Dendritic cell treated with granulocyte-macrophage colony-stimulating factor and Interleukin-4, amounts not matched to agents 40 ng/mL and 50 ng/mL, for 4 days (primary cell): ENCODE measurements around the gene RSAD1.

Experiments used
- H3K27ac Mint-ChIP-seq: one replicate; pipeline ENCODE4 v1.8.0; 2022; ENCODE audit warnings: mild to moderate bottlenecking, mixed read lengths
- H3K27me3 Mint-ChIP-seq: one replicate; pipeline ENCODE4 v1.8.0; 2022; ENCODE audit warnings: mild to moderate bottlenecking, mixed read lengths
- H3K36me3 Mint-ChIP-seq: one replicate; pipeline ENCODE4 v1.8.0; 2022; ENCODE audit warnings: low read depth, mixed read lengths
- H3K4me1 Mint-ChIP-seq: one replicate; pipeline ENCODE4 v1.8.0; 2022; ENCODE audit warnings: low read depth, mixed read lengths
- H3K4me3 Mint-ChIP-seq: one replicate; pipeline ENCODE4 v1.8.0; 2022; ENCODE audit warnings: mild to moderate bottlenecking, moderate library complexity, mixed read lengths
- H3K9me3 Mint-ChIP-seq: one replicate; pipeline ENCODE4 v1.8.0; 2022; ENCODE audit warnings: mixed read lengths
- intact Hi-C: fragments of 100-400 bp; cut with micrococcal nuclease; formaldehyde crosslinking; loops from one replicate; pipeline ENCODE4 v1.15.0; 2022

RSAD1 gene

DNA sequence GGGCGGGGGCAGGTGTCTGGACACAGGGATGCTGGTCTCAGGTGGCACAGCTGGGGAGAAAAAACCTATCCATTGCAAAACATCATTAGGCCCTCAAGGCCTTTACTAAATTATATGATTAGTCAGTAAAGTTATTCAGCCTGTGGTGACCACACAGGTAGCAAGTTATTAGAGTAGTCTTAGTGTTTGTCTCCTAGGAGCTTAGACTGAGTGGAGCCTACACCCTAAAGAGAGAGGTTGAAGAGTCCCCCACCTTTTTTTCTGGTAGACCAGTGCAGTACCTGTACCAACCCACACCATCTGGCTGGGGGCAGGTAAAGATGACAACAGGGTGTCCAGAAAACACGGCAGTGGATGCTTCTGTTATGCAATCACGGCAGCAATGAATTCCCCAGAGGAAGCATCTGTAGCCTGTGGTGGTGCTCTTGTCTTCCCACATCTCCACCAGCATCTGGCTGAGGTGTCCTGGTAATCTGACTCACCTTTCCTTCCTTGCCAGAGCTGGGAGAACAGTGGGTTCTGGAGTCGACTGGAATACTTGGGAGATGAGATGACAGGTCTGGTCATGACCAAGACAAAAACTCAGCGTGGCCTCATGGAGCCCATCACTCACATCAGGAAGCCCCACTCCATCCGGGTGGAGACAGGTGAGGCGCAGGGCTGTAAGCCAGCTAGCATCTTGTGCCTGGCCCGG, 40.6 kb downstream of the RSAD1 start:
- intact Hi-C loops, result no loop called here
- Mint-ChIP-seq H3K27me3 (peaks cover 3% of the 10 kb centered on the region), H3K36me3 (no peaks in the 10 kb centered on the region), H3K4me1 (peaks cover 5% of the 10 kb centered on the region), H3K9me3 (no peaks in the 10 kb centered on the region), H3K27ac (no peak overlapping the region), H3K4me3 (no peak overlapping the region)

DNA sequence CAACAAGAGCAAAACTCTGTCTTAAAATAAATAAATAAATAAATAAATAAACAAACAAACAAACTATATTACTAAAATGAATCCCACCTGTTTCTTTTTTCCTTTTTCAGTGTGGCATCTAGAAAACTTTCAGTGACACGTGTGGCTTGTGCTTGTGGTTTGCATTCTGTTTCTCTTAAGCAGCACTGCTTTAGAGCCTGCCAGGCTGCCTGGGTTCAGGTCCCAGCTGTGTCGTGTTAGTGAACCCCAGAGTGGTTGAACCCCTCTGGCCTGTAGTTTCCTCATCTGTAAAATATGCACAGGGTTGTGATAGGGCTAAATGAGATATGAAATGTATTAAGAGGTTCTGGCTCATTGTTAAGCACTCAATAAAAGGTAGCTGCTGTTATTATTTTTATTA, 41.8 kb downstream of the RSAD1 start:
- H3K36me3 Mint-ChIP-seq, result no peaks in the 10 kb centered on the region
- peaks cover 3% of the 10 kb centered on the region for H3K27me3 Mint-ChIP-seq
- H3K4me1 Mint-ChIP-seq, result no peaks in the 10 kb centered on the region
- intact Hi-C loops, result no loop called here
- H3K27ac Mint-ChIP-seq, result no peak overlapping the region
- no peaks in the 10 kb centered on the region for H3K9me3 Mint-ChIP-seq
- no peak overlapping the region for H3K4me3 Mint-ChIP-seq

DNA sequence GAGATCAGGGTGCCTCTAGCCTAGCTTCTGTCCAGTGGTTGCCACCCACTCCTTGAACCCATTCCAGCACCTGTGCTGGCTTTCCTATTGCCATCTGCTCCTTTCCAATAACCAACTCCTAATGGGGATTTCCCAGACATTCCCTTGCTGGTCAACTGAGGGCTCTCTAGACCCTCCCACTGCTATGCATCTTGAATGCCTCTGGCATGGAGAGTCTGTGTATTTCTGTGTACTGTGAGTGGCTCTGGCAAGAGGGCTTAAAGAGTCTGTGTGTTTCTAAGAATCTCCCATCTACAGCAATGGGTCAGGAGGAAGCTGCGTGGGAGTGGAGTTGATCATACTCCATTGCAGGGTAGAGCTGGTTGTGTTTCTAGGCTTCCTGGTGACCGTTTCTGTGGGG, 42.9 kb downstream of the RSAD1 start:
- H3K27me3 Mint-ChIP-seq, result peaks cover 3% of the 10 kb centered on the region
- no peak overlapping the region for H3K4me3 Mint-ChIP-seq
- no peaks in the 10 kb centered on the region for H3K36me3 Mint-ChIP-seq
- H3K27ac Mint-ChIP-seq, result no peak overlapping the region
- H3K4me1 Mint-ChIP-seq, result no peaks in the 10 kb centered on the region
- H3K9me3 Mint-ChIP-seq, result no peaks in the 10 kb centered on the region
- intact Hi-C loops, result no loop called here

DNA sequence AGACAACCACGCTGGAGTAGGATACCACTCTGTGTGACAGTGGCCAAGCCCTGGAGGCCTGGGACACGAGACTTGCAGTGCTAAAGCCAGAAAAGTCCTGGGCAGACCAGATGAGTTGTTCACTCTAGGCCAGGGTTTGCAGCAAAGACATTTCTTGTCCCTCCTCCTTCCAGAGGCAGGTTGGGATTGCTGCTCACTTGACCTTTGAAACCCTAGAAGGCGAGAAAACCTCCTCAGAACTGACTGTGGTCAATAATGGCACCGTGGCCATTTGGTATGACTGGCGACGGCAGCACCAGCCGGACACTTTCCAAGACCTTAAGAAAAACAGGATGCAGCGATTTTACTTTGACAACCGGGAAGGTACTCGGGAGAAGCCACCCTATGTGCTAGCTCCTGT, 44.1 kb downstream of the RSAD1 start:
- no peak overlapping the region for H3K4me3 Mint-ChIP-seq
- intact Hi-C loops, result no loop called here

DNA sequence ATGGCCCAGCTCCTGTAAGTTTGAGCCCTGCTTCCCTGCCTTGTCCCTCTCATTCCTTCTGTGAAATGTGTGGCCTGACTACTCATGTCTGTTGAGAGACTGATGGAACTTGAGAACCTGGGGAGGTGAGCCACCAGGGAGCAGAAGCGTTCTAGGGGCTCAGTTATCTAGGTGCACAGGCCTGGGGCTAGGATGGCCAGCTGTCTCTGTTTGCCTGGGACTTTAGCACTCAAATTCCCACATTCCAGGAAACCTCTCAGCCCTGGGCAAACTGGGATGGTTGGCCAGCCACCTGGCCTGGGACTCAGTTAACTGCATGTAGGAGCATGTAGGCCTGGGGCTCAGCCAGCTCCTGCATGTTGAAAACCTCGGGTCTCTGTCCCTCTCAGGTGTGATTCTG, 44.5 kb downstream of the RSAD1 start:
- Mint-ChIP-seq H3K9me3 (no peaks in the 10 kb centered on the region), H3K36me3 (no peaks in the 10 kb centered on the region), H3K27me3 (peaks cover 2% of the 10 kb centered on the region), H3K4me3 (no peak overlapping the region), H3K4me1 (no peaks in the 10 kb centered on the region), H3K27ac (no peak overlapping the region)
- intact Hi-C loops, result no loop called here

More for the DNA sequence above, 44.1 kb downstream of the RSAD1 start:
- Mint-ChIP-seq H3K27me3 (peaks cover 2% of the 10 kb centered on the region), H3K4me1 (no peaks in the 10 kb centered on the region), H3K36me3 (no peaks in the 10 kb centered on the region), H3K27ac (no peak overlapping the region), H3K9me3 (no peaks in the 10 kb centered on the region)

DNA sequence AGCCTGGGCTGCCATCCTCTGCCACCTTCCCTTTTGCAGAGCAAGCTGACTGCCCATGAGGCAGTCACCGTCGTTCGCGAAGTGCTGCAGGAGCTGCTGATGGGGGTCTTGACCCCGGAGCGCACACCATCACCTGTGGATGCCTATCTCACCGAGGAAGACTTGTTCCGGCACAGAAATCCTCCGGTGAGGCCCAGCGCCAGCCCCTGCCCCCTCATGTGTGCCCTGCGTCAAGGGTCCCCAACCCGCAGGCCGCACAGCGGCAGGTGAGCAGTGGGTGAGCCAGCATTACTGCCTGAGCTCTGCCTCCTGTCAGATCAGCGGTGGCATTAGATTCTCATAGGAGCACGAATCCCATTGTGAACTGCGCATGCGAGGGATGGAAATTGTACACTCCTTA, 46.2 kb downstream of the RSAD1 start:
- Mint-ChIP-seq H3K27me3 (peaks cover 12% of the 10 kb centered on the region), H3K27ac (no peak overlapping the region), H3K4me1 (no peaks in the 10 kb centered on the region), H3K4me3 (no peak overlapping the region), H3K36me3 (no peaks in the 10 kb centered on the region), H3K9me3 (no peaks in the 10 kb centered on the region)
- intact Hi-C loops, result no loop called here

DNA sequence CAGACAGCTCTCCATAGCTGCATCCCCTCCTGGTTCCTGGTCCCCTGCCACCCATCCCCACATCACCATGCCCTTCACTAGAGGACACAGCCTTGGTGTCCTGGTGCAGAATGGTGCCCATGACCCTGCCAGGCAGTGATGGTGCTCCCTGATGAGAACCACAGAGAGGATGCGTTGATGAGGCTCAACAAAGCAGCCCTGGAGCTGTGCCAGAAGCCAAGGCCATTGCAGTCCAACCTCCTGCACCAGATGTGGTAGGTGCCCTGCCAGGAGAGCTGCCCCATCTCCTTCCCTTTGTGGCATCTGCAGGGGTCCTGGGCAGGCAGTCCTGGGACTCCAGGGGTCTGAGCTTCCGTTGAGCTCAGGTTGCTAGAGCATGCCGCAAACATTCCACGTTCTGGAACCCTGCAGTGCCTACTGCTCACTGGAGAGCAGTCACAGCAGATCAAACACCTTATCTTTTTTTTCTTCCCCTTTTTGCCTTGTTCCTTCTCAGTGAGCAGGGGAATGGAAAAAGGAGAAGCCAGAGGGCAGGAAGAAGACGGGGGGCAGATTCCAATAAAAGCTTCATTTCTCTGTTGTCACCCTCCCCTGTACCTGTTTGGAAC, 48.6 kb downstream of the RSAD1 start:
- no peak overlapping the region for H3K27ac Mint-ChIP-seq
- no peaks in the 10 kb centered on the region for H3K36me3 Mint-ChIP-seq
- peaks cover 26% of the 10 kb centered on the region for H3K27me3 Mint-ChIP-seq
- H3K9me3 Mint-ChIP-seq, result no peaks in the 10 kb centered on the region
- intact Hi-C loops, result no loop called here
- no peak overlapping the region for H3K4me3 Mint-ChIP-seq
- H3K4me1 Mint-ChIP-seq, result peaks cover 18% of the 10 kb centered on the region

DNA sequence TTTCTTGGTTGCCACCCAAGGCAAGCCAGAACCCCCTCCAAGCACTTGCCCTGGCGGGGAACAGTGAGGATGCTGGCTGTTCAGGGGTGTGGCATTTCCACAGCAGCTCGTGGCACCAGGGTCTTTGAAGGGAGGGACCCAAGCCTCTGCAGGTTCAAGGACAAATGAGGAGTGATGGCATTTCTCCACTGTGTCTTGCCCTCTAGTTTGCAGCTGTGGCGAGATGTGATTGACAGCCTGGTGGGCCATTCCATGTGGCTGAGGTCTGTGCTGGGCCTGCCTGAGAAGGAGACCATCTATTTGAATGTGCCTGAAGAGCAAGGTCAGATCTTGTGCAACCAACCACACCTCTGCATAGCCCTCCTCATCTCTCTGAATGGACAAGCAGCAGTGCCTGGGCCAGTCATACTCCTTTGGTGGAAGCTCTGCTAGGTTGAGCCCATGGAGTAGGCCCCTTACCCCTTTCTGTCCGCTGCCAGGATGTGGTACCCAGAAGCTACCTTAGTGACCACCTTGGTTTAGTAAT, 49.4 kb downstream of the RSAD1 start:
- intact Hi-C loops, result no loop called here
- H3K36me3 Mint-ChIP-seq, result no peaks in the 10 kb centered on the region
- H3K27me3 Mint-ChIP-seq, result peaks cover 34% of the 10 kb centered on the region
- no peak overlapping the region for H3K27ac Mint-ChIP-seq
- H3K4me1 Mint-ChIP-seq, result peaks cover 24% of the 10 kb centered on the region
- H3K4me3 Mint-ChIP-seq, result no peak overlapping the region
- no peaks in the 10 kb centered on the region for H3K9me3 Mint-ChIP-seq

DNA sequence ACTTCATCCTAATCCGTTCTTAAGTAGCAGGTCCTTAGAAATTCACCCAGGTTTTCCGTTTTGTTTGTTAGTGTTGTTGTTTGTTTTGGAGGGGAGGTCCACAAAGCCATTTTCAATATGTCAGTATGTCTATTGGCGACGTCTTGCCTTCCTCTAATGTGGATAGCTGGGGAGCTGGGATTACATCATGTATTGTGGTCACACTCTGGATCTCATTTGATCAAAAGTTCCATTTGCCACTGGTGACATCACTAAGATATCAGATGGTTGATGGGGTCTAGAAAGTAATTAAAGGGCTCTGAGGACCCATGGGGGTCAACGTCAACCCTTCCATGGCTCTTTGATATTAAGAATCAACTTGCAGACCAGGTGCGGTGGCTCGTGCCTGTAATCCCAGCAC, 51.2 kb downstream of the RSAD1 start:
- Mint-ChIP-seq H3K4me1 (peaks cover 42% of the 10 kb centered on the region), H3K27ac (no peak overlapping the region), H3K4me3 (no peak overlapping the region), H3K27me3 (peaks cover 52% of the 10 kb centered on the region), H3K9me3 (no peaks in the 10 kb centered on the region), H3K36me3 (no peaks in the 10 kb centered on the region)
- intact Hi-C loops, result no loop called here

DNA sequence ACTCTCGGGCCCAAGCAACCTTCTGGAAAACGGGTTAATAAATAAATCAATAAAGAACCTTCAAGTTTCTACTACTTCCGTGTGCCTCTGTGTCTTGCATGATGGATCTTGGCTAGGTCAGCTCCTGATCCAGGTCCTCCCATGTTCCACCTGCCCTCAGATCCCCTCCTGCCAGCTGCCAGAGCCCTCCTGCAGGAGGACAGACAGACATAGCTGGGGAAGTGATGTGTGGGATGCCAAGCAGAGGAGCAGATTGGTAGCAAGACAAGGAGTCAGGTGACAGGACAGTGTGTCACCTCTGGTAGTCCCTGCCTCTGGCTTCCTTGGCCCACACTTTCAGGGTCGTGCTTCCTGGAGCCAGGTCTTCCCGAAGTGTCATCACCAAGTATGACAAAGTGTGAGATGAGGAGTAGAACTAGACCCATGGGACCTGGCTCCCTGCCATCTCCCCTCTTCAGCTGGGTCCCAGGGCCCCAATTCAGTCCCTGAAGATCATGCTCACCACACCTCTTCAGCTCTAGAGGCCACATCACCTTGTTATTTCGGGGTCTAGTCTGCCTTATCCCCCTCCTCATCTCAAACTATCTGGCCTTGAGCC, 52.9 kb downstream of the RSAD1 start:
- intact Hi-C loops, result no loop called here
- Mint-ChIP-seq H3K27me3 (peaks cover 67% of the 10 kb centered on the region), H3K4me1 (peaks cover 48% of the 10 kb centered on the region), H3K27ac (no peak overlapping the region), H3K9me3 (no peaks in the 10 kb centered on the region), H3K36me3 (no peaks in the 10 kb centered on the region), H3K4me3 (no peak overlapping the region)

DNA sequence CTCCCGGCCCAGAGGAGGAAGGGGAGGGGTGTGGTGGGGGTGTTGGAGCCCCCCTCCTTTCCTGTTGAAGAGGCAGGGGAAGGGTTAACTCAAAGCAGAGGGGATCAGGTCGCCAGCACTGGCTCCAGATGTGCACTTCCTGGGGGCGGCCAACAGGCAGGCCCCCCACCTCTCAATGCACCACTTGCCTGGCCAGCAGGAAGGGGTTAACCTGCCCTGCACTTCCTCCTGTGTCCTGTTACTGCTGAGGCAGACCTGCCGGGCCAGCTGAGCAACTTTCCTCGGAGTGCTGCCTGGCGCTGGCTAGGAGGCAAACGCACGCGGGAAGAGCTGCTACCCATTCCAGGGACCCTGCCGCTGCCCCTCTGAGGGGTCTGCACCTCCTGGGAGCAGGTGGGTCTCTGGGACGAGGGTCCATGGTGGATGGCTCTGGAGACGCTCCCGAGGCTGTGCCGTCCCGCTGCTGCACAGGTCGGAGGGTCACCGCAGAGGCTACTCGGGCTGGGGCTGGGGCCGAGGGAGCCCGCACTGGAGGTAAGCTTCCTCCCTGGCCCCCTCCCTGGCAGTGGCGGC, 53.9 kb downstream of the RSAD1 start, which contains the start of gene EPN3:
EPN3 (plus strand) TSS at position 284 of the 573 bp plus-strand sequence. CDS start 3,822 bp downstream, outside the sequence.
- H3K4me3 Mint-ChIP-seq, result no peak within 1 kb of the TSS
- no peak within 1 kb of the TSS for H3K27ac Mint-ChIP-seq
- no peaks in the 10 kb centered on the region for H3K36me3 Mint-ChIP-seq
- intact Hi-C loops, result no loop called here
- no peaks in the 10 kb centered on the region for H3K9me3 Mint-ChIP-seq
- peaks cover 48% of the 10 kb centered on the region for H3K4me1 Mint-ChIP-seq
- peaks cover 70% of the 10 kb centered on the region for H3K27me3 Mint-ChIP-seq

DNA sequence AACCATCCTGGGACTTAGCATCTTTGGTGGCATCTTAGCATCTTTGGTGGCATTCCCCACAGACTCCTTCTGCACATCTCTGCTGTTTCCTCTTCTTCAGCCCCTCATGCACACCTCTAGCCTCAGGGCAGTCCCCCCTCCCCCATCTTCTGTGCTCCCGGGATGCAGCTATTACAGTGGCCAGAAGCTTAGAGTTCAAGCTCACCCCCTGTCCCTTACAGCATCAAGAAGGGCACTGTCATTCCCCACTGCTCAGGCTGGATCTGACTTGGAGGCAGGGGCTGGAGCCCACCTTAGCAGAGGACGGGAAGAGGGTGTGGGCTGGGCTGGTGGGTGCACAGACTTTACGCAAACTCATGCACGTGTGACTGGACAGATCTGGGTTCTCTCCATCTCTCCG, 54.5 kb downstream of the RSAD1 start:
- Mint-ChIP-seq H3K4me1 (peaks cover 48% of the 10 kb centered on the region), H3K9me3 (no peaks in the 10 kb centered on the region), H3K36me3 (no peaks in the 10 kb centered on the region), H3K27ac (no peak overlapping the region), H3K27me3 (peaks cover 70% of the 10 kb centered on the region), H3K4me3 (no peak overlapping the region)
- intact Hi-C loops, result no loop called here

DNA sequence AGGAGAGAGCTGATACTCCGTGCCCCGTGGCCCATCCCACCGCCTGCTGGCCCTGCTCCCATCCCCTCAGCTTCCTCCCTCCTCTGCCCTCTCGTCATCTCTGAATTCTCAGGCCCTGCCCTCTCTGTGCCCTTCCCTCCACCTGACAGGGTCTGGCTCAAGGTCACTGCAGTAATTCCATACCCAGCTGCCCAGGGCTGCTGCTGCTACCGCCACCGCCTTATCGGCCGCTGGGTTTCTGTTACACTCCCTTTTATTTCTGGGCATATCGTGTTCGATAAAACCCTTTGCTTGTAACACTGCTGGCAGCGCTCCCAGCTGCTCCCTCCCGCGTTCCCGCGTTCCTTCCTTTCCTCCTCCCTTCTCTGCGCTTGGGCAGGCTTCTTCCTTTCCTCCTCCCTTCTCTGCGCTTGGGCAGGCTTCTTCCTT, 55.1 kb downstream of the RSAD1 start:
- H3K27me3 Mint-ChIP-seq, result peaks cover 68% of the 10 kb centered on the region
- H3K4me1 Mint-ChIP-seq, result peaks cover 53% of the 10 kb centered on the region
- intact Hi-C loops, result no loop called here
- no peaks in the 10 kb centered on the region for H3K9me3 Mint-ChIP-seq
- no peaks in the 10 kb centered on the region for H3K36me3 Mint-ChIP-seq
- no peak overlapping the region for H3K27ac Mint-ChIP-seq
- no peak overlapping the region for H3K4me3 Mint-ChIP-seq
